Measurements from ENCODE around the gene KIAA1671.

The KIAA1671 gene

DNA sequence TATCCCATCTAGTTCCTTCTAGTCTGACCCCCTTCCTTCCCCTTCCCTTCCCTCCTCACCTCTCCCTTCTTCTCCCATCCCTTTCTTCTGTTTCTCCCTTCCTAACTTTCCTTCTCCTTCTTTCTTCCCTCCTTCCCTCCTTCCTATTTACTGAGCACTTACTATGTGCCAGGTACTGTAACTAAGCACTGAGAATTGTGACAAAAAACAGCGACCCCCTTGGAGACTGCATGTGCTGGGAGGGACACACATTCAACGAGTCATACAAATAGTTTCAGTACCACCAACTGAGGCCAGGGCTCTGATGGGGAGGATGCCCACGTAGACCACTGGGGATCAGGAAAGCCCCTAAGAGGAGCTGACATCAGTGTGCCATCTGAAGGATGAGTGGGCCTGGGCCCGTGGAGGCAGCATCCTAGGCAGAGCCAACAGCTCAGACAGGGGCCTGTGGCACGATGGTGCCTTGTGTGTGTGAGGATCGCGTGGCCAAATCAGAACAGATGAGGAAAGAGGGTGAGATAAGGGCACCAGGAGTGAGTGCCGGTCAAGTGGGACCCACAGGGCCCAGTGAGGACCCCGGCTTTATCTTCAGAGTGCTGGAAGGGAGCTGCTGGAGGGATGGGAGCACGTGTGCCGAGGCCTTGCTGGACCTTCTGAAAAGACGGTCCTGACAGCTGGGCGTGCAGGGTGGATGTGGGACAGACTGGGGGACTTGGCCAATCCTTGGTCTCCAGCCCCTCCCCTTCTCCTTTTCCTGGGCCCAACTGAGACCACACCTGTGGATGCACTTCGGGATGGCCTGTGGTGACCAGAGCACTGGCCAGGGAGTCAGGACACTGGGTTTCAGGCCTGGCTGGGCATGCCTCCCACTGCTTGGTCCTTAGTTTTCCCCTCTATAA lies 208.8 kb downstream of the KIAA1671 start:
- DNase-seq (ENCODE audit: low read depth, low spot score), result no peak
- H3K4me3 ChIP-seq (ENCODE audit: insufficient read length, low read depth), result no peak overlapping the region
- H3K27me3 ChIP-seq (ENCODE audit: insufficient read depth, insufficient read length), result no peaks in the 10 kb centered on the region
- no peaks in the 10 kb centered on the region for H3K36me3 ChIP-seq (ENCODE audit: insufficient read depth, insufficient read length, low read length)
- H3K9ac ChIP-seq (ENCODE audit: insufficient read length, low read depth), result no peak overlapping the region
- TF ChIP-seq SUZ12 (IDR thresholded peaks at IDR 0.05; ENCODE audit: extremely low read depth, insufficient read depth, insufficient read length) (no peak), ZNF274 (IDR thresholded peaks at IDR 0.05; ENCODE audit: low read depth, low read length) (no peak), YY1 (IDR thresholded peaks at IDR 0.05; ENCODE audit: insufficient read depth, insufficient read length) (no peak)
- H3K4me1 ChIP-seq (ENCODE audit: insufficient read depth, insufficient read length), result peaks cover 9% of the 10 kb centered on the region
- no peaks in the 10 kb centered on the region for H3K9me3 ChIP-seq (ENCODE audit: insufficient read depth, low read length)

DNA sequence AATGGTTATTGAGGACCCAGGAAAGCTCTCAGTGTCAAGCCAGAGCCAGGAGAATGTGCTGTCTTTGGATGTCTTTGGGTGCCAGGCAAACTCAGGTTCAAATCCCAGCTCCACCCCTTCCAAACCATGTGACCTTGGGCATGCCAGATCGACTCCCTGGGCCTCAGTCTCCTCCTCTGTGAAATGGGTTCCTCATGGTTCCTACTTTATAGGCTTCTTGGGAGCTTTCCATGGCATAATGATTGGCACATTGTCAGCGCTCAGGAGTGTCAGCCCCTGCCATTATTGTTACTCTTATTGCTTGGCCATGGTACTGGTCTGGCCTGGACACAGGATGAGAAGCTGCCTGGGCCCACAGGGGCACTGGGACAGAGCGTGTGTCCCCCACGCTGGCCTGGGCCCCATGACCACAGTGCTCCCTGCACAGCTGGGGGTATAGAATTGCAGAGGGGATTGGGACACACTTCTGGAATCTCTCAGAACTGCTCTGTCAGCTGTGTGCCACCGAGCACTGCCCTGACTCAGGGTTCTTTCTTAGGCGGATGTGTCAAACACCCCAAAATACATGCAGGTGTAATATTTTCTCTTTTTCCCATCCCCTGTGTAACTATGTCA lies 209.5 kb downstream of the KIAA1671 start:
- H3K36me3 ChIP-seq (ENCODE audit: insufficient read depth, insufficient read length, low read length), result no peaks in the 10 kb centered on the region
- H3K4me3 ChIP-seq (ENCODE audit: insufficient read length, low read depth), result no peak overlapping the region
- H3K9ac ChIP-seq (ENCODE audit: insufficient read length, low read depth), result no peak overlapping the region
- H3K27me3 ChIP-seq (ENCODE audit: insufficient read depth, insufficient read length), result no peaks in the 10 kb centered on the region
- H3K4me1 ChIP-seq (ENCODE audit: insufficient read depth, insufficient read length), result peaks cover 12% of the 10 kb centered on the region
- no peak for DNase-seq (ENCODE audit: low read depth, low spot score)
- TF ChIP-seq YY1 (IDR thresholded peaks at IDR 0.05; ENCODE audit: insufficient read depth, insufficient read length) (no peak), ZNF274 (IDR thresholded peaks at IDR 0.05; ENCODE audit: low read depth, low read length) (no peak), SUZ12 (IDR thresholded peaks at IDR 0.05; ENCODE audit: extremely low read depth, insufficient read depth, insufficient read length) (no peak)
- H3K9me3 ChIP-seq (ENCODE audit: insufficient read depth, low read length), result no peaks in the 10 kb centered on the region

DNA sequence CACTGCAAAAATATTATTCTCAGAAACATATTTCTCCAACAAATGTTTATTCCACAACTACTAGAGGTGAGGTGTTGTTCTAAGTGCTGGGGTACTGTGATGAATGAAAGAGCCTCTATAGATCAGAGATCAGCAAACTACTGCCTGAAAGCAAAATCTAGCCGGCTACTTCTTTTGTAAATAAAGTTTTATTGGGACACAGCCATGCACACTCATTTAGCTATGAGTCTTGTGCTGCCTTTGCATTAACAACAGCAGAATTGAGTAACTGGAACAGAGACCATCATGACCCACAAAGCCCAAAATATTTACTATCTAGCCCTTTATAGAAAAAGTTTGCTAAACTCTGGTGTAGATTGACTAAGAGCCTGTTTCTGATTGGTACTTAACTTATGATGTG lies 210.0 kb downstream of the KIAA1671 start:
- Histone ChIP-seq H3K27me3 (ENCODE audit: insufficient read depth, insufficient read length) (no peaks in the 10 kb centered on the region), H3K36me3 (ENCODE audit: insufficient read depth, insufficient read length, low read length) (no peaks in the 10 kb centered on the region), H3K9me3 (ENCODE audit: insufficient read depth, low read length) (no peaks in the 10 kb centered on the region), H3K9ac (ENCODE audit: insufficient read length, low read depth) (no peak overlapping the region), H3K4me1 (ENCODE audit: insufficient read depth, insufficient read length) (peaks cover 12% of the 10 kb centered on the region), H3K4me3 (ENCODE audit: insufficient read length, low read depth) (no peak overlapping the region)
- no peak for TF ChIP-seq ZNF274 (IDR thresholded peaks at IDR 0.05; ENCODE audit: low read depth, low read length)
- no peak for TF ChIP-seq YY1 (IDR thresholded peaks at IDR 0.05; ENCODE audit: insufficient read depth, insufficient read length)
- no peak for TF ChIP-seq SUZ12 (IDR thresholded peaks at IDR 0.05; ENCODE audit: extremely low read depth, insufficient read depth, insufficient read length)
- no peak for DNase-seq (ENCODE audit: low read depth, low spot score)

DNA sequence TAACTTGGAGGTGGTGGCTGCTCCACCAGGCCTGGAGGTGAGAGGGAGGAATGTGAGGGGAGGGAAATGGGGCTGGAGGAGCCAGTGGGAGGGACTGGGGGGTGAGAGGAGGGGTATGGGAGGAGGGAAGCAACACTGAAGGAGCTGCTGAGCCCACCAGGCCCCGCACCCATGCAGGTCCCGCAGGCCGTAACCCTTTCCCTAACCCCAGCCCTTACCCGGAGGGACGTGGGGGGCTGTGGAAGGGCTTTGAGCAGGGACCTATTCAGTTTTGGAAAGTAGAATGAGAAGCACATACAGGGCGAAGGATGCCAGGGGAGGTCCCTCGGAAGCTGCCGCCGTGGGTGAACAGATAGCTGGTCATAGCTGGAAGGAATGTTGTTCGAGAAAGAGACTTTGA lies 213.3 kb downstream of the KIAA1671 start:
- H3K36me3 ChIP-seq (ENCODE audit: insufficient read depth, insufficient read length, low read length), result peaks cover 5% of the 10 kb centered on the region
- no peaks in the 10 kb centered on the region for H3K27me3 ChIP-seq (ENCODE audit: insufficient read depth, insufficient read length)
- peaks cover 7% of the 10 kb centered on the region for H3K4me1 ChIP-seq (ENCODE audit: insufficient read depth, insufficient read length)

DNA sequence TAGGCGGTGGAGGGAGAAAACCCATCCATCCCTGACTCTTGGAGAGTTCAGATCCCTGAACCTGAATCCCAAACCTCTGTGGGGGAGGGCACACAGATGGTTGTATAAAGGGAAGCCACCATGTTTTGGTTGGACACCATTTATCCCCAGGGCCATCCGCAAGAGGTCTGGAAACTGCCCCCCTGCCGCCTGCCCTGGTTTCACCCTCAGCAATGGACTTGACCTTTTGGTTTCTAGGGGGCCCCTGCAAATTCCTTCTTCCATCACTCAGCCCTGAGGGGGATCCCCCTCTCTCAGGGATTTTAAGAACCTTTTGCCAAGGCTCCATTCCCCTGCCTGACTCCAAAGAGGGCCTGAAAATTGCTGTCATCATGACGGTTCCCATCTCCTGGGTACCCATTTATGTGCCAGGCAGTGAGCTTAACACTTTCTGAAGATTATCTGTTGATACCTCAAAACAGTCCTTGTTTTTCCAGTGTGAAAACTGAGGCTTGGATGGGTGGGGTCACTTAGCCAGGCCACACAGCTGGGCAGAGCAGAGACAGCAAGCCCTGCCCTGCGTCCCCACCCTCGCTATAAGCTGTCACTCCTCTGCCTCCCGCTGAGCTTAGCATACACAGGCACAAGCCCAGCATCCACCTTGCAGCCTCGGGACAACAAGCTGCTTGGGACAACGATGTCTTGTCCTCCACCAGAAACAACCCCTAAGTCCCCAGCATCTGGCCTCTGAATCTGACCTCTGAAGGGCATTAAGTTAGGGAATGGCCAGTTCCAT lies 213.9 kb downstream of the KIAA1671 start:
- Histone ChIP-seq H3K4me3 (ENCODE audit: insufficient read length, low read depth) (no peak overlapping the region), H3K4me1 (ENCODE audit: insufficient read depth, insufficient read length) (peaks cover 7% of the 10 kb centered on the region), H3K9ac (ENCODE audit: insufficient read length, low read depth) (no peak overlapping the region), H3K9me3 (ENCODE audit: insufficient read depth, low read length) (no peaks in the 10 kb centered on the region), H3K36me3 (ENCODE audit: insufficient read depth, insufficient read length, low read length) (peaks cover 5% of the 10 kb centered on the region), H3K27me3 (ENCODE audit: insufficient read depth, insufficient read length) (no peaks in the 10 kb centered on the region)
- TF ChIP-seq YY1 (IDR thresholded peaks at IDR 0.05; ENCODE audit: insufficient read depth, insufficient read length) (no peak), ZNF274 (IDR thresholded peaks at IDR 0.05; ENCODE audit: low read depth, low read length) (no peak), SUZ12 (IDR thresholded peaks at IDR 0.05; ENCODE audit: extremely low read depth, insufficient read depth, insufficient read length) (no peak)
- DNase-seq (ENCODE audit: low read depth, low spot score), result no peak

More for the DNA sequence above, 213.3 kb downstream of the KIAA1671 start:
- Histone ChIP-seq H3K9me3 (ENCODE audit: insufficient read depth, low read length) (no peaks in the 10 kb centered on the region), H3K9ac (ENCODE audit: insufficient read length, low read depth) (no peak overlapping the region), H3K4me3 (ENCODE audit: insufficient read length, low read depth) (no peak overlapping the region)
- no peak for TF ChIP-seq YY1 (IDR thresholded peaks at IDR 0.05; ENCODE audit: insufficient read depth, insufficient read length)
- TF ChIP-seq SUZ12 (IDR thresholded peaks at IDR 0.05; ENCODE audit: extremely low read depth, insufficient read depth, insufficient read length), result no peak
- TF ChIP-seq ZNF274 (IDR thresholded peaks at IDR 0.05; ENCODE audit: low read depth, low read length), result no peak
- no peak for DNase-seq (ENCODE audit: low read depth, low spot score)

DNA sequence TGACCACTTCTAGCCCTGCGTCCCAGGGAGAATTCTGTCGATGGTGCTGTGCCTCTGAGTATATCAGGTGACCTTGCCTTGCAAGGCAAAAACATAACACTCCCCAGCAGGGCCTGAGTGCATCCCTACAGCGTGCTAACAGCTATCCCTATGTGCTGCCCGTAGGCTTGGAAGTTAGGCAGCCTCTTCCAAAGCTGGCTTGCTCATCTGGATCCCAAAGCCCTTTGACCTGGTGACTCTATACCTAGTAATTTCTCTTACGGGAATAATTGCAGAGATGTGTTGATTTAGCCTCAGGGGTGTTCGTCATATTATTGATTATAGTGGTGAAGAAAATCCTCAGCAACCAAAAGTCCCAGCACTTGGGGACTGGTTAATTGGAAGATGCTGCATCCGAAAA lies 214.6 kb downstream of the KIAA1671 start:
- TF ChIP-seq ZNF274 (IDR thresholded peaks at IDR 0.05; ENCODE audit: low read depth, low read length) (no peak), SUZ12 (IDR thresholded peaks at IDR 0.05; ENCODE audit: extremely low read depth, insufficient read depth, insufficient read length) (no peak), YY1 (IDR thresholded peaks at IDR 0.05; ENCODE audit: insufficient read depth, insufficient read length) (no peak)
- Histone ChIP-seq H3K4me3 (ENCODE audit: insufficient read length, low read depth) (no peak overlapping the region), H3K9me3 (ENCODE audit: insufficient read depth, low read length) (no peaks in the 10 kb centered on the region), H3K27me3 (ENCODE audit: insufficient read depth, insufficient read length) (no peaks in the 10 kb centered on the region), H3K9ac (ENCODE audit: insufficient read length, low read depth) (no peak overlapping the region), H3K36me3 (ENCODE audit: insufficient read depth, insufficient read length, low read length) (peaks cover 5% of the 10 kb centered on the region), H3K4me1 (ENCODE audit: insufficient read depth, insufficient read length) (peaks cover 7% of the 10 kb centered on the region)
- no peak for DNase-seq (ENCODE audit: low read depth, low spot score)
